Prostate gland (tissue), 2 donors: ENCODE results near the gene SLC10A7.

Source experiments
- CTCF ChIP-seq, 4 experiments: fragments of 200-600 bp in 2 of 4; fragments of 450-650 bp in 2 of 4; sonication (generic) in 2 of 4; IDR thresholded peaks; 1 replicate in 3 of 4; 2 replicates in 1 of 4; pipeline ENCODE4 v1.5.1; 2016 to 2019; ENCODE audit warnings: antibody characterized with exemption in 4 of 4, mild to moderate bottlenecking in 2 of 4, moderate library complexity in 2 of 4
- POLR2A ChIP-seq: fragments of 450-650 bp; IDR thresholded peaks from one replicate; pipeline ENCODE4 v1.6.1; 2016; ENCODE audit warnings: antibody characterized with exemption, mild to moderate bottlenecking

- TF ChIP-seq CTCF (IDR thresholded peaks at IDR 0.05) (no peak), POLR2A (no peak)
Observed at GRCh38 chr4:146244496-146244895, 277.2 kb downstream of the SLC10A7 start.
